H1 (cell line): Measurements from ENCODE around the gene IL16. TPM values are rescaled to one million over a fixed set of nuclear protein-coding genes. Genes with fewer than 3 reads are reported as not detected.

Experiments
- E2F6 ChIP-seq: IDR thresholded peaks from 2 replicates; pipeline ENCODE4 v1.6.1; 2012; ENCODE audit warnings: inconsistent platforms
- EZH2 ChIP-seq: fragments of 200-600 bp; sonication (generic); IDR thresholded peaks from 2 replicates; pipeline ENCODE4 v1.7.1; 2012; ENCODE audit warnings: low read depth, mild to moderate bottlenecking, moderate library complexity, low read length, inconsistent platforms; ENCODE audit not compliant: severe bottlenecking
- USF2 ChIP-seq: IDR thresholded peaks from 2 replicates; pipeline ENCODE4 v1.6.1; 2011; ENCODE audit warnings: low read length, improper control_type of control experiment
- polyA plus RNA-seq, 7 experiments: library from polyadenylated mRNA; depleted of rRNA in 3 of 7; stranded (reverse) in 5 of 7; unstranded in 2 of 7; fragments of >200 nt in 5 of 7; fragments of 200-250 nt in 2 of 7; gene quantifications; 1 replicate in 5 of 7; 2 replicates in 1 of 7; 4 replicates in 1 of 7; pipeline versions ENCODE4 v1.2.1 to v1.2.3, GENCODE V29; 2011 to 2013; ENCODE audit warnings: missing spikeins in 2 of 7, mixed read lengths in 2 of 7
- total RNA-seq: library from RNA; stranded (reverse); fragmentation: NEBNext Ultra II Directional; extraction: Animal tissue kit (Norgen Biotek cat#: 25700); gene quantifications from 2 replicates; pipeline ENCODE4 v1.2.1, GENCODE V29; 2021

The IL16 gene
- total and polyA plus RNA-seq, 2 of the 8 experiments (the other 6 are each of a cell fraction or from before 2014, with no cell fraction given) = 0.03 to 0.09 TPM

GRCh38 chr15:81257435-81257834 is 60.8 kb downstream of the IL16 start (continued):
- TF ChIP-seq EZH2 (no peak), E2F6 (no peak), USF2 (no peak)
